AG20443 (cell line): ENCODE data around the gene PPFIBP1.
"Not testable (repeated sequence)": the region's sequence is repeated elsewhere in the genome, so short reads cannot be mapped to it uniquely, and the experiment has no call there.

Experiments
- DNase-seq: peaks from one replicate; pipeline ENCODE4 v3.0.0; 2012; ENCODE audit warnings: low spot score, mixed read lengths

The PPFIBP1 gene

GRCh38 chr12:27566626-27567025 lies 42.6 kb downstream of the PPFIBP1 start:
- no peak for DNase-seq

- DNase-seq = peak; percentile 79
Observed at GRCh38 chr12:27571463-27571862, 47.5 kb downstream of the PPFIBP1 start.

GRCh38 chr12:27572486-27573255 lies 48.7 kb downstream of the PPFIBP1 start:
- no peak for DNase-seq

- peak; percentile 80 for DNase-seq
Observed at GRCh38 chr12:27573972-27574371, 50.0 kb downstream of the PPFIBP1 start.

GRCh38 chr12:27575090-27575761 lies 51.2 kb downstream of the PPFIBP1 start:
- no peak for DNase-seq

GRCh38 chr12:27575762-27576118 lies 51.7 kb downstream of the PPFIBP1 start:
- DNase-seq = no peak

GRCh38 chr12:27576667-27577347 lies 52.8 kb downstream of the PPFIBP1 start:
- no peak for DNase-seq

- no peak for DNase-seq
Observed at GRCh38 chr12:27577688-27578087, 53.7 kb downstream of the PPFIBP1 start.

- DNase-seq = no peak
Observed at GRCh38 chr12:27578689-27579372, 54.8 kb downstream of the PPFIBP1 start.

GRCh38 chr12:27580561-27581330 lies 56.7 kb downstream of the PPFIBP1 start:
- no peak for DNase-seq

GRCh38 chr12:27581331-27581671 lies 57.3 kb downstream of the PPFIBP1 start:
- DNase-seq = not testable (repeated sequence)

GRCh38 chr12:27581833-27582232 lies 57.8 kb downstream of the PPFIBP1 start:
- not testable (repeated sequence) for DNase-seq

- not testable (repeated sequence) for DNase-seq
Observed at GRCh38 chr12:27582445-27582844, 58.4 kb downstream of the PPFIBP1 start.

GRCh38 chr12:27583057-27583797 lies 59.2 kb downstream of the PPFIBP1 start:
- DNase-seq = no peak

GRCh38 chr12:27583981-27584380 lies 60.0 kb downstream of the PPFIBP1 start:
- no peak for DNase-seq

GRCh38 chr12:27585739-27586265 lies 61.8 kb downstream of the PPFIBP1 start:
- no peak for DNase-seq

GRCh38 chr12:27588075-27588730 lies 64.2 kb downstream of the PPFIBP1 start:
- not testable (repeated sequence) for DNase-seq

- DNase-seq = no peak
Observed at GRCh38 chr12:27588776-27589175, 64.8 kb downstream of the PPFIBP1 start.

- no peak for DNase-seq
Observed at GRCh38 chr12:27589419-27589818, 65.4 kb downstream of the PPFIBP1 start.

GRCh38 chr12:27591698-27592097 lies 67.7 kb downstream of the PPFIBP1 start:
- not testable (repeated sequence) for DNase-seq
